K562 (cell line): ENCODE results near the gene NECTIN4. TPM values are rescaled to one million over a fixed set of nuclear protein-coding genes. Genes with fewer than 3 reads are reported as not detected.
A peak's percentile ranks its signal among the peaks of the same experiment; 100 is the strongest.

Source experiments
- ATAC-seq: fragments of 200-7000 bp; cut with Tn5 transposase; 3 replicates; pipeline ENCODE4 v1.9.1; 2020; ENCODE audit warnings: moderate library complexity
- BruUV-seq: library from RNA; stranded (reverse); fragments of 400-500 nt; replicated peaks from 2 replicates; lab custom pipeline; 2021; lab: Mats Ljungman, UMichigan
- CTCF ChIA-PET: fragments of 300-600 bp; formaldehyde crosslinking; extraction: SDS; loops from one replicate; lab custom pipeline; 2021; ENCODE audit warnings: low intra/inter-chr PET ratio; lab: Yijun Ruan, JAX
- POLR2A ChIA-PET: fragments of 300-600, 350-650 bp; sonication (Branson Sonifier 250); formaldehyde crosslinking; extraction: SDS; loops from one replicate; lab custom pipeline; 2021; ENCODE audit warnings: antibody characterized with exemption, inconsistent platforms; lab: Yijun Ruan, JAX
- DNase-seq, 4 experiments: peaks; one replicate each; pipeline versions ENCODE4 v3.0.0 to v3.0.0-alpha.2; 2011 to 2018; ENCODE audit warnings: low spot score in 3 of 4, mixed read lengths in 3 of 4; ENCODE audit errors: extremely low read depth in 1 of 4
- FAIRE-seq: peaks from 2 replicates; lab custom pipeline; 2011; peaks lifted over from hg19 to GRCh38; lab: Jason Lieb, UNC
- H2AFZ ChIP-seq: 2 replicates; pipeline ENCODE4 v1.6.0; 2011; ENCODE audit warnings: low read depth, low read length, control low read depth, inconsistent platforms
- H3K27ac ChIP-seq: fragments of 200-600 bp; 3 replicates; pipeline ENCODE4 v1.8.0; 2011; ENCODE audit warnings: low read depth, mild to moderate bottlenecking, control low read depth, inconsistent platforms, low read length, moderate library complexity, mixed read lengths; ENCODE audit errors: extremely low read depth
- H3K27me3 ChIP-seq, 2 experiments: fragments of 300-600 bp in 1 of 2; 2 replicates in 1 of 2; 3 replicates in 1 of 2; pipeline versions ENCODE4 v1.6.0 to v1.8.0; 2011; ENCODE audit warnings: inconsistent platforms in 2 of 2, low read length in 2 of 2, mild to moderate bottlenecking in 1 of 2, mixed read lengths in 1 of 2, moderate library complexity in 1 of 2; ENCODE audit not compliant: control insufficient read depth in 2 of 2, insufficient read depth in 2 of 2
- H3K36me3 ChIP-seq: fragments of 300-600 bp; 3 replicates; pipeline ENCODE4 v1.8.0; 2011; ENCODE audit warnings: mild to moderate bottlenecking, low read length, inconsistent platforms; ENCODE audit not compliant: control insufficient read depth, insufficient read depth
- H3K4me1 ChIP-seq, 2 experiments: fragments of 200-600 bp in 1 of 2; replicated peaks in 1 of 2; 2 replicates in 1 of 2; 3 replicates in 1 of 2; pipeline versions ENCODE4 v1.5.1 to v1.8.0; 2011; ENCODE audit warnings: inconsistent platforms in 2 of 2, low read length in 2 of 2, mild to moderate bottlenecking in 1 of 2, mixed read lengths in 1 of 2, moderate library complexity in 1 of 2; ENCODE audit not compliant: control insufficient read depth in 2 of 2, insufficient read depth in 2 of 2
- H3K4me2 ChIP-seq: 2 replicates; pipeline ENCODE4 v1.6.1; 2011; ENCODE audit warnings: low read length, control low read depth, inconsistent platforms, mixed read lengths; ENCODE audit not compliant: insufficient read depth
- H3K4me3 ChIP-seq: fragments of 200-600 bp; sonication (generic), shearing (Covaris generic); 2 replicates; pipeline ENCODE4 v1.5.1; 2016; ENCODE audit warnings: control low read depth, inconsistent platforms
- H3K79me2 ChIP-seq: fragments of 200-600 bp; 3 replicates; pipeline ENCODE4 v1.8.0; 2011; ENCODE audit warnings: low read length, inconsistent platforms; ENCODE audit not compliant: control insufficient read depth, insufficient read depth
- H3K9ac ChIP-seq, 2 experiments: 2 replicates each; pipeline versions ENCODE4 v1.6.0 to v1.6.1; 2011; ENCODE audit warnings: low read depth in 2 of 2, low read length in 2 of 2, control low read depth in 1 of 2, inconsistent platforms in 1 of 2, mild to moderate bottlenecking in 1 of 2, mixed read lengths in 1 of 2; ENCODE audit not compliant: insufficient read depth in 1 of 2
- H3K9me1 ChIP-seq: one replicate; pipeline ENCODE4 v1.6.0; 2011; ENCODE audit warnings: inconsistent platforms, mild to moderate bottlenecking, low read length, moderate library complexity; ENCODE audit not compliant: control insufficient read depth, insufficient read depth
- H3K9me3 ChIP-seq: replicated peaks from 2 replicates; pipeline ENCODE4 v1.5.1; 2011; ENCODE audit warnings: low read depth, low read length, inconsistent platforms; ENCODE audit not compliant: control insufficient read depth, insufficient read depth
- H4K20me1 ChIP-seq: replicated peaks from 2 replicates; pipeline ENCODE4 v1.6.1; 2011; ENCODE audit warnings: low read length, inconsistent platforms, mixed read lengths; ENCODE audit not compliant: control insufficient read depth, insufficient read depth
- CXXC5 ChIP-seq: fragments of 250-450 bp; sonication (Bioruptor Pico); IDR thresholded peaks from 2 replicates; pipeline ENCODE4 v1.8.0; 2022; ENCODE audit warnings: inconsistent platforms, mild to moderate bottlenecking, moderate library complexity
- EHMT2 ChIP-seq: fragments of 450-650 bp; IDR thresholded peaks from 2 replicates; pipeline ENCODE4 v1.6.1; 2018; ENCODE audit warnings: antibody characterized with exemption
- FOXA3 ChIP-seq, 2 experiments: fragments of 450-650 bp in 1 of 2; sonication (generic) in 1 of 2; formaldehyde crosslinking; IDR thresholded peaks in 1 of 2; conservative IDR thresholded peaks in 1 of 2; 2 replicates each; pipeline versions ENCODE4 v1.4.0 to v1.8.0; 2020 to 2022; ENCODE audit warnings: mild to moderate bottlenecking in 2 of 2, missing genetic modification reagents in 1 of 2
- HMGXB4 ChIP-seq: sonication (generic); formaldehyde crosslinking; IDR thresholded peaks from 2 replicates; pipeline ENCODE4 v1.8.1; 2023; ENCODE audit warnings: mild to moderate bottlenecking, missing genetic modification reagents
- JUND ChIP-seq, 2 experiments: IDR thresholded peaks; 2 replicates in 1 of 2; 3 replicates in 1 of 2; pipeline ENCODE4 v1.6.1; 2011; ENCODE audit warnings: borderline replicate concordance in 2 of 2, low read depth in 2 of 2, low read length in 2 of 2, improper control_type of control experiment in 1 of 2, missing biosample characterization in 1 of 2, missing genetic modification characterization in 1 of 2, missing genetic modification reagents in 1 of 2
- POLR2G ChIP-seq: fragments of 200-400 bp; formaldehyde crosslinking; IDR thresholded peaks from 2 replicates; pipeline ENCODE4 v1.6.1; 2017; ENCODE audit warnings: low read depth, mild to moderate bottlenecking, antibody characterized with exemption, low read length, moderate library complexity
- SAP30 ChIP-seq: fragments of 200-600 bp; sonication (generic); IDR thresholded peaks from 2 replicates; pipeline ENCODE4 v1.6.1; 2012; ENCODE audit warnings: borderline replicate concordance, low read depth, mild to moderate bottlenecking, moderate library complexity, low read length, control low read depth, inconsistent platforms; ENCODE audit not compliant: insufficient read depth, poor library complexity, severe bottlenecking
- ZNF436 ChIP-seq: fragments of 250-450, 450-650 bp; sonication (Bioruptor Pico); formaldehyde crosslinking; IDR thresholded peaks from 2 replicates; pipeline ENCODE4 v1.7.0; 2020; ENCODE audit warnings: mild to moderate bottlenecking
- WGBS: fragments of 100-300 bp; shearing (Covaris generic); methylation state at CpG from one replicate; pipeline ENCODE4 v1.1.6; 2016; ENCODE audit warnings: low coverage, mixed read lengths; ENCODE audit not compliant: insufficient coverage; ENCODE audit errors: missing lambda C conversion rate; 5-methylcytosine and 5-hydroxymethylcytosine counted together
- in situ Hi-C: fragments of 300-500 bp; cut with MboI; formaldehyde crosslinking; loops from 4 replicates; pipeline ENCODE4 v1.15.0; 2018; ENCODE audit warnings: inconsistent platforms, mixed read lengths
- intact Hi-C: fragments of 100-400 bp; cut with micrococcal nuclease; formaldehyde crosslinking; loops from 2 replicates; pipeline ENCODE4 v1.14.2; 2022
- polyA plus RNA-seq, 8 experiments: library from polyadenylated mRNA; depleted of rRNA in 4 of 8; stranded (reverse) in 5 of 8; unstranded in 3 of 8; fragments of >200 nt; fragmentation: Nextera tagmentation in 2 of 8; fragmentation: Illumina TruSeq in 1 of 8; extraction: Ambion mirVana in 2 of 8; extraction: Trizol in 1 of 8; gene quantifications; 2 replicates each; pipeline versions ENCODE4 v1.2.1 to v1.2.3, GENCODE V29; 2011 to 2014; ENCODE audit warnings: inconsistent platforms in 1 of 8, missing spikeins in 1 of 8
- total RNA-seq, 7 experiments: library from RNA; depleted of rRNA in 6 of 7; stranded (reverse); fragments of >200 nt in 6 of 7; fragmentation: Illumina TruSeq in 2 of 7; extraction: Trizol in 2 of 7; gene quantifications; 2 replicates each; pipeline versions ENCODE4 v1.2.1 to v1.2.3, GENCODE V29; 2011 to 2021; ENCODE audit warnings: low replicate concordance in 1 of 7
- TF ChIP-seq, protein P1 (sequence below): fragments of 450-650 bp; formaldehyde crosslinking; IDR thresholded peaks from 2 replicates; pipeline ENCODE4 v1.4.0; 2020; ENCODE audit warnings: mild to moderate bottlenecking, mixed read lengths

The NECTIN4 gene
- total and polyA plus RNA-seq, 9 of the 15 experiments (the other 6 are each of a cell fraction or from before 2014, with no cell fraction given), result 0.01 to 0.09 TPM; not detected in 7

DNA sequence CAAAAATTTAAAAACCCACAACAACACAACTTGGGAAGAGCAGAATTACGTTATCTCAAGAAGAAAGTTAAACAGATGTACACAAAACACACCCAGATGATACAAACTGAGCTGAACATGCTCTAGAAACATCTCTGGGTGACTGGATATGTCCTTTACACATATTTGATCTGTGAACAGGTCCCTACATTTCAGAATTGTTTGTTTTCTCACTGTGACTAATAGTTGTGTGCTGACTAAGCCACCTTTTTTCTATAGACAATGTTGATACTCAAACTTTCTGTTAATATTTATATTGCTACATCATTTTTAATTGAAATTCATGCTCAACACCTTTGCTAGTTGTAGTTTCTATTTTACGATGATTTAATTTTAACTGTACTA is 67.4 kb downstream of the NECTIN4 start:
- H3K4me3 ChIP-seq, result peak overlapping the region; percentile 87
- peaks cover 26 to 30% of the 10 kb centered on the region in 2 experiments for H3K4me1 ChIP-seq
- intact Hi-C loops, result no loop called here
- no peak for FAIRE-seq
- 76% methylated on average over 2 of the region's 2 CpGs for WGBS
- CTCF ChIA-PET, result no interaction called here
- peak overlapping the region; percentile 99; the same call in 1 of the 2 replicates for H2AFZ ChIP-seq
- no peaks in the 10 kb centered on the region for H3K9me3 ChIP-seq
- BruUV-seq, result no TSS peak
- H3K9ac ChIP-seq, result peak overlapping the region in 1 of 2 experiments; percentile 88; a peak in 2 of 4 replicates
- H3K79me2 ChIP-seq, result peaks cover 42% of the 10 kb centered on the region
- peaks cover 3% of the 10 kb centered on the region for H3K9me1 ChIP-seq
- ATAC-seq, result no peak
- TF ChIP-seq POLR2G (no peak), ZNF436 (no peak), JUND (IDR thresholded peaks at IDR 0.05; ENCODE audit: borderline replicate concordance, low read depth, low read length) (no peak), JUND (tag; IDR thresholded peaks at IDR 0.05; ENCODE audit: borderline replicate concordance, low read depth, low read length) (peak; percentile 35; the same call in 1 of the 3 replicates), EHMT2 (0 out of 2 replicates have a peak, but pooled peaks have one; percentile 1), FOXA3 (CRISPR knock-in tag; conservative IDR thresholded peaks at IDR 0.05 in 1 of 2, IDR thresholded peaks at IDR 0.05 in 1 of 2) (no peak), SAP30 (no peak), HMGXB4 (CRISPR knock-in tag) (no peak), CXXC5 (no peak)
- TF ChIP-seq, protein P1, sequence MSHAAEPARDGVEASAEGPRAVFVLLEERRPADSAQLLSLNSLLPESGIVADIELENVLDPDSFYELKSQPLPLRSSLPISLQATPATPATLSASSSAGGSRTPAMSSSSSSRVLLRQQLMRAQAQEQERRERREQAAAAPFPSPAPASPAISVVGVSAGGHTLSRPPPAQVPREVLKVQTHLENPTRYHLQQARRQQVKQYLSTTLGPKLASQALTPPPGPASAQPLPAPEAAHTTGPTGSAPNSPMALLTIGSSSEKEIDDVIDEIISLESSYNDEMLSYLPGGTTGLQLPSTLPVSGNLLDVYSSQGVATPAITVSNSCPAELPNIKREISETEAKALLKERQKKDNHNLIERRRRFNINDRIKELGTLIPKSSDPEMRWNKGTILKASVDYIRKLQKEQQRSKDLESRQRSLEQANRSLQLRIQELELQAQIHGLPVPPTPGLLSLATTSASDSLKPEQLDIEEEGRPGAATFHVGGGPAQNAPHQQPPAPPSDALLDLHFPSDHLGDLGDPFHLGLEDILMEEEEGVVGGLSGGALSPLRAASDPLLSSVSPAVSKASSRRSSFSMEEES (CRISPR knock-in tag), result no peak
- TF ChIP-seq, all 486 proteins: peak for 2
- no peak for DNase-seq
- Histone ChIP-seq H3K27ac (peak overlapping the region; percentile 96), H3K36me3 (0 out of 3 replicates have a peak, but pooled peaks cover 2% of the 10 kb centered on the region), H4K20me1 (no peaks in the 10 kb centered on the region), H3K4me2 (peak overlapping the region; percentile 97), H3K27me3 (no peaks in the 10 kb centered on the region)
- POLR2A ChIA-PET, result interaction anchor here (0.8 to 2.5 kb wide), 4 partner anchors 9 to 25 kb away, joined by 3 to 18 read pairs (median 6); partner anchors contain the start of genes TSTD1 and USF1
- in situ Hi-C loops, result no loop called here
